ENCODE measurements around the gene AKAP6.
"Not testable (repeated sequence)": the region's sequence is repeated elsewhere in the genome, so short reads cannot be mapped to it uniquely, and the experiment has no call there.

The AKAP6 gene

DNA sequence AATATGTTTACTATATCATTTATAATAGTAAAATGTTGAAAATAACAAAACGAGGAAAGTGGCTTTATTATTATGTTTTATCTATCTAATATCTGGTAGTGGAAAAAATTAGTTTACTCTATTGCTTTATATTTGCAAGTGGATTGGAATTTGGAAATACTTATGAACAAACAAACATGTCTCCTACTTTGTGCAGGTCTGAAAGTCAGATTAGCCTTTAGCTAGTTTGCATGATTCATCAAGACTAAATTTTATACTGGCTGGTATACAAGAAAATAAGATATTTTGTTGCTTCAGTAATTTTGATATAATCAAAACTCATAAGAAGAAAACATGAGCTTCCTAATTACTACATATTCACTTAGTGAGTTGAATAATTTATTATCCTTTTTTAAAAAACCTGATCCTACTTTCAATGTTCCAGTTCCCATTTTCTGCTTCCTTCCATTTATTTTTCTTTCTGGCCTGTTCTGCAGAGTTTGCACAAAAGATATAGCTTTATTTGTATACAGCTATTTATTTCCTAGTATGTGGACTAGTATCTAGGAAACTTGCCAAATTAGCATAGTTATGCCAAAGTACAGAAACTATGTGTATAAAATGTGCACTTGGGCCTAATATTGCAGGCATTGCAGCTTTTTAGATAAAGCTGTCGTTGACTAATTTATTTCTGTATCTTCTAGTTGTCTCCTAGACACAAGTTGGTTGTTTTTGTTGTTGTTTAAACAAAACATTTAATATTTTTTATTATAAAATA is 122.0 kb downstream of the AKAP6 start:
- DNase-seq: no peak

GRCh38 chr14:32453857-32454810 is 125.0 kb downstream of the AKAP6 start:
- DNase-seq: peak; percentile 37

DNA sequence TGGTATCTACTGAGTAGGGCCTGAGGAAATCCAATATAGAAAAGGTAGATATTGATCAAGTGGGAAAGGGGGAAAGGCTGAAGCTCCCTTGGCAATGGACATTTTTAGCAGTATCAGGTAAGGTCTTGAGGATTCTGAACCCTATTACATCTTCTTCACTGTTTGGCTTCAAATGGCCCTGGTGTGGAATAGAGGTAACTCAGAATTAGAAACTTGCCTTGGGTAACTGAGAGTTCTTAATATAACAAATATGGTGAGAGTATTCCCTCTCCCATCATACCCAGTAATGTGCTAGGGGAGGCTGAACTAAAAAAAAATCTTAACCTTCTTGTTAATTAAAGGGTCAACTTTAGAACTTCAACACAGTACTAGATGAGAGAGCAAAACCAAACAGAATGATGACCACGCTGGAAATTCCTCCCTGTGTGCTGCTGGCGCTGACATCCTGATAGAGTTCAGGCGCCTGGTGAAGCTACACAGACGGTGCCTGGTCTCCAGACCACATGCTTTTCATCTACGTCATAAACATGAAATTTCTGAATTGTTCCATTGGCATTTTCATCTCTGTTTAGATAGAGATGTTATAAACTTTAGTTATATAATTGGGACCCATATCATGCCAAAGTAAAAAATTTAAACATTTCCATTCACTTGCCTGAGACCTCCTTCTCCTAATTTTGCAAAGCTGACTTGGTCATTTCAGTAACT is 128.3 kb downstream of the AKAP6 start:
- DNase-seq: peak; percentile 86

- no peak for DNase-seq
Observed at GRCh38 chr14:32458720-32459119, 129.6 kb downstream of the AKAP6 start.

DNA sequence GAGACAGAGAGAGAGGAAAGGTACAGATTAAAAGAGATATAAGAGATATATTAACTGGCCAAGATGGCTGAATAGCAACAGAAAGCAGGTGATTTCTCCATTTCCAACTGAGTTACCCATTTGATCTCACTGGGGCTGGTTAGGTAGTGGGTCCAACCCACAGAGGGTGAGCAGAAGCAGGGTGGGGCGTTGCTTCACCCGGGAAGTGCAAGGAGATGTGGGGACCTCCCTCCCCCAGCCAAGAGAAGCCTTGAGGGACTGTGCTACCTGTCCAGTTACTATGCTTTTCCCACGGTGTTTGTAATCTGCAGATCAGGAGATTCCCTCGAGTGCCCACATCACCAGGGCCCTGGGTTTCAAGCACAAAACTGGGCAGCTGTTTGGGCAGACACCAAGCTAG is 131.2 kb downstream of the AKAP6 start:
- no peak for DNase-seq

DNA sequence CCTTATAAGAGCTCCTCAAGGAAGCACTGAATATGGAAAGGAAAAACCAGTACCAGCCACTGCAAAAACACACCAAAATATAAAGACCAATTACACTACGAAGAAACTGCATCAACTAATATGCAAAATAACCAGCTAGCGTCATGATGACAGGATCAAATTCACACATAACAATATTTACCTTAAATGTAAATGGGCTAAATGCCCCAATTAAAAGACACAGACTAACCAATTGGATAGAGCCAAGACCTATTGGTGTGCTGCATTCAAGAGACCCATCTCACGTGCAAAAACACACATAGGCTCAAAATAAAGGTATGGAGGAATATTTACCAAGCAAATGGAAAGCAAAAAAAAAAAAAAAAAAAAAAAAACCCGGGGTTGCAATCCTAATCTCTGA is 133.5 kb downstream of the AKAP6 start:
- not testable (repeated sequence) for DNase-seq

DNA sequence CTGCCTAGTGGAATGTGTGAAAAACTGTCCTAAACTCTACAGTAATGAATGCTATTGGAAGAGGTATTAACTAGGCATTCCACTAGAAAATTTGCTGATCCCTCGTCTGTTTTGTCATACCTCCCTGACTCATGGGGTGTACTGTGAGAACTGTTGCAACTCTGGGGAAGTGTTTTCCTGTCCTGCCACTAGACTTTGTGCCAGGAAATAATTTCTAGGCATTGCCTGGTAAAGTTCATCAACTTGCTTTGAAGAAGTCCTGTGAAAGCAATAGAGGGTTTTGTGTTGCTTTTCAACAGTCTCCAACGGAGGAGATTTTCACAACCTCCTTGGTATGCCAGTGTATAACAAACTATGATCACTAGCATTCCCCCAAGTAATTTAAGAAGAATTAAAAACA is 139.9 kb downstream of the AKAP6 start:
- DNase-seq: peak; percentile 87

- DNase-seq: peak; percentile 68
Observed at GRCh38 chr14:32469388-32470160, 140.5 kb downstream of the AKAP6 start.

DNA sequence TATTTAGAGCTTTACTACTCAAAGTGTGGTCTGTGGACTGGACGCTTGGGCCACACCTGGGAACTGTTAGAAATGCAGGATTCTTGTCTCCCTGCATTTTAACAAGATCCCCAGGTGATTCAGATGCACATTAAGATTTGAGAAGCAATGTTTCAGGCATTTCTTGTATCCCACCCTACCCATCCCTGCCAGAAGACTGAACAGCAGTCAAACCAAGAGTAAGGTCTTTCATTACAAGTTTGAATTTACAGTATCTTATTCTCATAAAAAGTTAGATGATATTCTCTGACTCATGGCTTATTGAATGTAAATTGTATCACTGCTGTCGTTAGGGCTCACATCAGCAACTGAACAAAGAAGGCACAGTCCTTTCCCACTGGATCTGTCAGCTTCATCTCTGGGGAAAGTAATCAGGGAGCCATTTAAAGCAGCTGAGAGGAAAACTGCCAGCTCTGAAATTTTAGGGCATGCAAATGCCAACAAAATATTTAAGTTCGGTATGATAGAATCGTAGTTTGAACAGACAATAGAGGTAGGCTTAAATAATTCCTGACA is 141.1 kb downstream of the AKAP6 start:
- peak; percentile 28 for DNase-seq

GRCh38 chr14:32471181-32471580 is 142.1 kb downstream of the AKAP6 start:
- no peak for DNase-seq

DNA sequence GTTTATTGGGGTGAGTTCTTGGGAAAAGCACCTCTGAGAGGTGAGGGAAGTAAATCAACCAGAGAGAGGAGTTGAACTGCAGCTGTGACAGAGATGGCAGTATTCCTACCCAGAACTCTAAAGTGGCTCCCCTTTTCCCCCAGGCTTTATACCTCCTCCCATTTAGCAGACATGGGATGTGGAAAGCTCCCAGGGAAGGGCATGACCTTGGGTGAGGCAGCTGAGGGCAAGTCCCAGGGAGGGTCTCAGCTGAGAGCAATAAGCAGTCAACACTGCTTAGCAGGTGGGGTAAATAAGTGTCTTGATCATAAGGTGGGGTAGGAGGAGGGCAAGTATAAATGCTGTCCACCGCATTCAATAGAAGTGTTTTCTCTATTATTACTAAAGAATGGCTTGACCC is 143.0 kb downstream of the AKAP6 start:
- DNase-seq: no peak

DNA sequence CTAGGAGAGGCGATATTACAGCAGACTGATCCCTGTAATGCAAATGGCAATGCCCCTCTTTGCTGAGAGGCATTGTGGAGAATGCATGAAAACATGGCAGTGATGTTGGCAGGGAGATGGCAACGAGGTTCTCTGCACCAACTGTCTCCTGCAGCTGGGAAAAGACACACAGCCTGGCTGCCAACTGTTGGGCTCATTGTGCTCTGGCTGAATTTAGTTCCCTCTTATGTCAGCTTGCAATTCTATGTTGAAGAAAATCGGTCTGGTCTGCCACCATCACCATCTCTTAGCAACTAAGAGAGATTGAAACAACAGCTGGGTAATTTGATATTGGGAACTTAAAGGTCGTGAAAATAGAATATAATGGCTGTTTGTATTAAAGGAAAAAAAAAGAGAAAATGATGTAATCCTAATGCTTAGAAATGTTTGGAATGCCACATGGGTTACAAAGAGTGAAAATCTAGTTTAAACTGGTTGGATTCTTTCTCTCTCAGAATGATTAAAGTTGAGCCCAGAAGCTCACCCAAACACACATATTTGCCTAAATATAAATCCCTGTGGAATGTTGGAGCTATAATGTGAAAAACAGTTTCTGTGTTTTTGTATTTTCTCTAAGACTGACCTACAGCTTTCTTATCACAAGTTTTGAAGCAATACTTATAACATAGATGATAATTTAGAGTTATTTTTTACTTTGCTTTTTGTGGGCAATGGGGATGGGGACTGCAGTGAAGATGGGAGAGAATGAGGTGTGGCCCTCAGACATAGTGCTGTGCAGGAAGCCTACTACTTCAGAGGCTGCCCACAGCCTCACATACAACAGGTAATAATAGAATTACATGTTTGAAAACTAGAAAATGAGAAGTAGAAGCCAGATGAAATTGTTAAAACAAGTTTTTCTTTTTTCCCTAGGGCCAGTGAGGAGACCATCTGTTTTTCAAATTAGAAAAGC is 143.7 kb downstream of the AKAP6 start:
- DNase-seq: peak; percentile 90

DNA sequence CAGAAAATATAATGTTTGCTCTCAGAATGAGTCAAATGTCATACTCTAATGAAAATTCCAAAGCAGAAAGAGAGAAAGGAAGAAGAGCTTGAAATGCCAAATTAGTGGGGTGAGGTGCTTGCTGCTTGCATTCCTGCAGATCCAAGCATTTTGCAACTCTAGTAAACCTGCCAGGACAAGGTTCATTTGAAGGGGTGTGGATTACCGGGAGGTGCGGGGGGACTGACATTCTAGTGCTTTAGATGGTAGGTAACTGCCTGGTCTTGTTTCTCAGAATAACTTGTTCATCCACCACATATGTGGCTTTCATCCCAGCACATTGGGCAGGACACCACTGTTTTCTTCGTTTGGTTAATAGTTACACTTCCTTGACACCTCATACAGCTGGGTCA is 144.4 kb downstream of the AKAP6 start:
- DNase-seq: peak; percentile 81

GRCh38 chr14:32474478-32475195 is 145.5 kb downstream of the AKAP6 start:
- DNase-seq: peak; percentile 37

- no peak for DNase-seq
Observed at GRCh38 chr14:32476532-32476931, 147.4 kb downstream of the AKAP6 start.

DNA sequence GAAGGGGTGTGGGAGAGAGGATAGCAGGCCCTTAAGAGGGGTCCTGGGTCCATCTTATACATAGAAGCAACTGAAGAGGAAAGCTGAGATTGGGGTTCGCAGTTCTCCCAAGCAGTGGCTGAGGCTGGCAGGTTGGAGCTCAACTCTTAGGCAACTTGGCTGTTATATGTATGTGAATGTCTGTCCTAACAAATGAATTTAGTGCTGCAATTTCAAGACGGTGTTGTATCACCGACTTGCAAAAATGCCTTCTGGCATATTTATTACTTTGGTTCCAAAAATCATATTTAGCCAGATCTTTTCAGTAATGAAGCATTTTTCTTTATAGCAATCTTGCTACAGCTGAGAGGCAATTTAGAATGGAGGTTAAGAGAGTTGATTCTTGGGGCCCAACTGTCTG is 148.3 kb downstream of the AKAP6 start:
- DNase-seq: no peak

DNA sequence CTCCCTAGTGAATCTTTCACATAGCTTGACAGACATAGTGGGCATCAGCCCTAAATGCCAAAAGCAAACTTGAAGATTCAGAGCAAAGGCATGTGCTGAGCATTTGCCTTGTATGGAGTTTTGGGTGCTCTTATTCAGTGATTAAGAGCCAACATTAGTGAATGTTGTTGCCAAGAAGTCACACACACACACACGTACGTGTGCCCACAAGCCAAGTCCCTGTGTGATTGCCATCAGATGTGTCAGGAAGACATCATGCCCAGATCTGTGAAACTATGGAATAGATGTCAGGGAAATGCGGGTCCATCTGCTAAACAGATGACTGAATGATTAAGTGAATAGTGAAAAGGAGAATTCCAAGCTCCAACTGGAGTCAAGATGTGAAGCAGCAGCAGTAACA is 149.0 kb downstream of the AKAP6 start:
- peak; percentile 85 for DNase-seq

DNA sequence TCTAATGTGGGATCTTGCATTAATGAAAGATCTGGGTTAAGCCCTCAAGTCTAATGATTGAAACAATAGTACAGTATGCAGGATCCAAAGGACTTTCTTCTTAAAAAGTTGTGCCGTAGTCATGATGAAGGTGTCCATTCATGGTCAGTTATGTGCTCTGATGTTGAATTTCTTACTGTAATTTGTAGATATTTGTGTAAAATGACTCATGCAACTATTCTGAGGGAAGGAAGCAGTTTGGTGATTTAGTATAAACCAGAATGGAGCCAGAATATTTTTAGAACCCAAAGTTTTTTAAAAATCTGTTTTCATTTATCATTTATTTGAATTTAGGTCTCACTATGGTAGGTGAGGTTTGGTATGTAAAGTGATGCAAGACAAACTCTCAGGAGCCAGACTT is 151.2 kb downstream of the AKAP6 start:
- DNase-seq: peak; percentile 81

DNA sequence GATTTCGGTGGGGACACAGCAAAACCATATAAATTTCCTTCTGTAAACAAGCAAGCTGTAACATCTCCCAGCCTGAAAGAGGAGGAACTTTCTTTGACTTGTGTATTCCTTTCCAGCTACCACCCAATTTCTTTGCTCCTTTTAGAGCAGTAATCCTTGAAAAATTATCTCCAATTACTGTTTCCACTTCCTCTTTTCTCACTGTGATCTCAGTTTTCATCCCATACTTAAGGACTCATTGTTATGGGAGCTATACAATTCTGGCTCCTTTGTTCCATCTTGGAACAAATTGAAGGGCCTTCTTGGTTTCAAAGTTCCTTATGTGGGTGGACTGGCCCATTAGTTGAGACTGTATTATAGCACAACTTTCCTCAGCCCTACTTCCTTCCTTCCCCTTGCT is 152.6 kb downstream of the AKAP6 start:
- no peak for DNase-seq

DNA sequence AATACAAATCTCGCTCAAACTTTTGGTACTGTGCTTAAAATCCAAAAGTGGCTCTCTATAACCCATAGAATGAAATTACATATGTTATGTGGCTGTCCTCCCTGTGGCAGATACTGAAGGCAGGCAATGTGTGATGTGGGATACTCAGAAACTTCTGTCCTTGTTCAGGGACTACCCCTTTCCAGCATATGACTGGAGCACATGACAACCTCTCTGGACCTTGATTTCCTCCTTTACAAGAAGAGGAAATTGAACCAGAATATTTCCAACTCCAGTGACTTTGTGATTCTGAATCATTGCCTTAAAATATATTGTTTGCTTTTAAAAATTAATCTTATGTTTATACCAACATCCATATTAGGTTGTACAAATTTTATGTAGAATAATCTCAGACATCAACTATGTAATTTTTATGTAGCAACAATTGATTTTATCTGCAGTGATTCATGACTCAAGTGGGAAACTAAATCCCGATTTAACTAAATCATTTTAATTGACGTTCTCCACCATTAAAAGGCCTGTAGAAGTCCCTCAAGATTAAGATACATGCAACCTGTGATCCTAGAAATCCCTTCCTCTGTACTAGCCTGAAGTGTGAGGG is 162.4 kb downstream of the AKAP6 start:
- DNase-seq: no peak
